ENCODE measurements around the gene SPN. TPM values are rescaled to one million over a fixed set of nuclear protein-coding genes. Genes with fewer than 3 reads are reported as not detected.
"Not testable (repeated sequence)": the region's sequence is repeated elsewhere in the genome, so short reads cannot be mapped to it uniquely, and the experiment has no call there.

SPN gene
- 0.10 and 0.15 TPM in 2 replicates for polyA plus RNA-seq (2013)

- peak within 1 kb of the TSS; percentile 35 for H2AK5ac ChIP-seq (ENCODE audit: low read length)
- no peak within 1 kb of the TSS for H3K27ac ChIP-seq (ENCODE audit: low read depth, low read length)
- no peak within 1 kb of the TSS for H2BK120ac ChIP-seq (ENCODE audit: insufficient read depth, low read length, poor library complexity)
- no peak within 1 kb of the TSS for H3K18ac ChIP-seq (ENCODE audit: low read length)
- no peak within 1 kb of the TSS for H2AFZ ChIP-seq (ENCODE audit: insufficient read depth, low read length, poor library complexity)
- no peak within 1 kb of the TSS for H4K8ac ChIP-seq (ENCODE audit: low read depth, low read length)
- no peak within 1 kb of the TSS for H4K91ac ChIP-seq (ENCODE audit: low read depth, low read length)
- no peaks in the 10 kb centered on the region for H3K36me3 ChIP-seq (ENCODE audit: control insufficient read depth in 1 of 2, insufficient read depth in 2 of 2, low read length in 2 of 2)
- H2BK5ac ChIP-seq (ENCODE audit: low read depth, low read length, poor library complexity) = no peak within 1 kb of the TSS
- H3K9ac ChIP-seq (ENCODE audit: low read length) = no peak within 1 kb of the TSS
- no peaks in the 10 kb centered on the region for H3K27me3 ChIP-seq (ENCODE audit: insufficient read depth, low read length)
- no peak within 1 kb of the TSS for H4K12ac ChIP-seq (ENCODE audit: low read depth, low read length)
- no peak within 1 kb of the TSS for H3K4me3 ChIP-seq (ENCODE audit: low read depth, low read length)
- no peak for DNase-seq
- H3K14ac ChIP-seq (ENCODE audit: low read length) = no peak within 1 kb of the TSS
- no CpG with 5 or more reads among the region's 18 CpGs for WGBS (ENCODE audit: extremely low coverage, insufficient coverage, insufficient read length)
- H3K4ac ChIP-seq (ENCODE audit: low read depth, low read length) = no peak within 1 kb of the TSS
- H3K79me1 ChIP-seq (ENCODE audit: low read length) = peaks cover 16% of the 10 kb centered on the region
- H3K4me2 ChIP-seq (ENCODE audit: low read length) = no peak within 1 kb of the TSS
- H2BK12ac ChIP-seq (ENCODE audit: low read length) = no peak within 1 kb of the TSS
- no peak within 1 kb of the TSS for H3K23ac ChIP-seq (ENCODE audit: low read length)
- peaks cover 12 to 17% of the 10 kb centered on the region in 2 experiments for H3K4me1 ChIP-seq (ENCODE audit: control insufficient read depth in 1 of 2, insufficient read depth in 2 of 2, low read length in 2 of 2)
- H3K79me2 ChIP-seq (ENCODE audit: control insufficient read depth, insufficient read depth, low read length, poor library complexity) = no peaks in the 10 kb centered on the region
- no peaks in the 10 kb centered on the region for H3K9me3 ChIP-seq (ENCODE audit: insufficient read depth, low read depth, low read length)
Observed at GRCh38 chr16:29663016-29663806, at the start of gene SPN. Gene SPN (plus strand): TSS chr16:29663247. CDS start chr16:29663729, 482 bp downstream.

- not testable (repeated sequence) for H3K27me3 ChIP-seq (ENCODE audit: insufficient read depth, low read length); H3K4me1 ChIP-seq (ENCODE audit: control insufficient read depth in 1 of 2, insufficient read depth in 2 of 2, low read length in 2 of 2); H3K36me3 ChIP-seq (ENCODE audit: control insufficient read depth in 1 of 2, insufficient read depth in 2 of 2, low read length in 2 of 2); H4K12ac ChIP-seq (ENCODE audit: low read depth, low read length); H3K23ac ChIP-seq (ENCODE audit: low read length); H3K79me2 ChIP-seq (ENCODE audit: control insufficient read depth, insufficient read depth, low read length, poor library complexity); H3K9me3 ChIP-seq (ENCODE audit: insufficient read depth, low read depth, low read length)
- peak overlapping the region; percentile 11 for H3K9ac ChIP-seq (ENCODE audit: low read length)
- DNase-seq = peak; percentile 79 to 89
- H3K18ac ChIP-seq (ENCODE audit: low read length) = peak overlapping the region; percentile 73
- peak overlapping the region; percentile 62 for H3K4ac ChIP-seq (ENCODE audit: low read depth, low read length)
- H3K4me3 ChIP-seq (ENCODE audit: low read depth, low read length) = peak overlapping the region; percentile 81
- peak overlapping the region; percentile 28 for H4K91ac ChIP-seq (ENCODE audit: low read depth, low read length)
- no CpG with 5 or more reads among the region's 100 CpGs for WGBS (ENCODE audit: extremely low coverage, insufficient coverage, insufficient read length)
- peak overlapping the region; percentile 19 for H2AK5ac ChIP-seq (ENCODE audit: low read length)
- peak overlapping the region; percentile 65 for H3K14ac ChIP-seq (ENCODE audit: low read length)
- peak overlapping the region; percentile 52 for H2BK120ac ChIP-seq (ENCODE audit: insufficient read depth, low read length, poor library complexity)
- H4K8ac ChIP-seq (ENCODE audit: low read depth, low read length) = peak overlapping the region; percentile 71
- peak overlapping the region; percentile 69 for H3K27ac ChIP-seq (ENCODE audit: low read depth, low read length)
- H2AFZ ChIP-seq (ENCODE audit: insufficient read depth, low read length, poor library complexity) = peak overlapping the region; percentile 82
- H2BK5ac ChIP-seq (ENCODE audit: low read depth, low read length, poor library complexity) = peak overlapping the region; percentile 11
- peak overlapping the region; percentile 77 for H3K4me2 ChIP-seq (ENCODE audit: low read length)
- peaks cover 14% of the 10 kb centered on the region for H3K79me1 ChIP-seq (ENCODE audit: low read length)
- peak overlapping the region; percentile 96 for H2BK12ac ChIP-seq (ENCODE audit: low read length)
Observed at GRCh38 chr16:29613307-29614057, 49.6 kb upstream of the SPN start.

GRCh38 chr16:29614691-29615314 lies 48.2 kb upstream of the SPN start:
- H3K9me3 ChIP-seq (ENCODE audit: insufficient read depth, low read depth, low read length); H3K4ac ChIP-seq (ENCODE audit: low read depth, low read length); H3K79me2 ChIP-seq (ENCODE audit: control insufficient read depth, insufficient read depth, low read length, poor library complexity); H3K9ac ChIP-seq (ENCODE audit: low read length); H3K23ac ChIP-seq (ENCODE audit: low read length); H4K12ac ChIP-seq (ENCODE audit: low read depth, low read length); H2AK5ac ChIP-seq (ENCODE audit: low read length); H3K18ac ChIP-seq (ENCODE audit: low read length); H3K27me3 ChIP-seq (ENCODE audit: insufficient read depth, low read length); H3K4me3 ChIP-seq (ENCODE audit: low read depth, low read length); H2AFZ ChIP-seq (ENCODE audit: insufficient read depth, low read length, poor library complexity); H3K36me3 ChIP-seq (ENCODE audit: control insufficient read depth in 1 of 2, insufficient read depth in 2 of 2, low read length in 2 of 2); H3K4me1 ChIP-seq (ENCODE audit: control insufficient read depth in 1 of 2, insufficient read depth in 2 of 2, low read length in 2 of 2): not testable (repeated sequence)
- Histone ChIP-seq H3K4me2 (ENCODE audit: low read length) (peak overlapping the region; percentile 6), H2BK120ac (ENCODE audit: insufficient read depth, low read length, poor library complexity) (peak overlapping the region; percentile 47), H3K27ac (ENCODE audit: low read depth, low read length) (peak overlapping the region; percentile 90), H3K79me1 (ENCODE audit: low read length) (peaks cover 14% of the 10 kb centered on the region), H2BK5ac (ENCODE audit: low read depth, low read length, poor library complexity) (peak overlapping the region; percentile 69), H2BK12ac (ENCODE audit: low read length) (peak overlapping the region; percentile 40), H3K14ac (ENCODE audit: low read length) (peak overlapping the region; percentile 11), H4K91ac (ENCODE audit: low read depth, low read length) (peak overlapping the region; percentile 55), H4K8ac (ENCODE audit: low read depth, low read length) (peak overlapping the region; percentile 26)
- DNase-seq = peak; percentile 56 to 75
- no CpG with 5 or more reads among the region's 22 CpGs for WGBS (ENCODE audit: extremely low coverage, insufficient coverage, insufficient read length)

- not testable (repeated sequence) for H2BK5ac ChIP-seq (ENCODE audit: low read depth, low read length, poor library complexity); H4K91ac ChIP-seq (ENCODE audit: low read depth, low read length); H2AK5ac ChIP-seq (ENCODE audit: low read length); H3K36me3 ChIP-seq (ENCODE audit: control insufficient read depth in 1 of 2, insufficient read depth in 2 of 2, low read length in 2 of 2); H3K9ac ChIP-seq (ENCODE audit: low read length); H3K18ac ChIP-seq (ENCODE audit: low read length); DNase-seq; H3K9me3 ChIP-seq (ENCODE audit: insufficient read depth, low read depth, low read length); H3K4me2 ChIP-seq (ENCODE audit: low read length); H3K4me3 ChIP-seq (ENCODE audit: low read depth, low read length); H4K12ac ChIP-seq (ENCODE audit: low read depth, low read length); H3K4me1 ChIP-seq (ENCODE audit: control insufficient read depth in 1 of 2, insufficient read depth in 2 of 2, low read length in 2 of 2); H3K4ac ChIP-seq (ENCODE audit: low read depth, low read length); H4K8ac ChIP-seq (ENCODE audit: low read depth, low read length); H2BK12ac ChIP-seq (ENCODE audit: low read length); H3K79me2 ChIP-seq (ENCODE audit: control insufficient read depth, insufficient read depth, low read length, poor library complexity); H3K27ac ChIP-seq (ENCODE audit: low read depth, low read length); H3K14ac ChIP-seq (ENCODE audit: low read length); H3K27me3 ChIP-seq (ENCODE audit: insufficient read depth, low read length); H2BK120ac ChIP-seq (ENCODE audit: insufficient read depth, low read length, poor library complexity); H3K23ac ChIP-seq (ENCODE audit: low read length); H2AFZ ChIP-seq (ENCODE audit: insufficient read depth, low read length, poor library complexity)
- no CpG with 5 or more reads among the region's 6 CpGs for WGBS (ENCODE audit: extremely low coverage, insufficient coverage, insufficient read length)
- peaks cover 13% of the 10 kb centered on the region for H3K79me1 ChIP-seq (ENCODE audit: low read length)
Observed at GRCh38 chr16:29616127-29616526, 46.9 kb upstream of the SPN start.

All from trophoblast cell (in vitro differentiated cells and primary cell).